GM18870 (cell line): ENCODE measurements around the gene YIF1A.
"Not testable (repeated sequence)": the region's sequence is repeated elsewhere in the genome, so short reads cannot be mapped to it uniquely, and the experiment has no call there.

Source experiments
- ATAC-seq: cut with Tn5 transposase; IDR thresholded peaks from one replicate; pipeline ENCODE4 v1.9.1; 2021; ENCODE audit warnings: moderate library complexity; ENCODE audit not compliant: unreplicated experiment

YIF1A gene

DNA sequence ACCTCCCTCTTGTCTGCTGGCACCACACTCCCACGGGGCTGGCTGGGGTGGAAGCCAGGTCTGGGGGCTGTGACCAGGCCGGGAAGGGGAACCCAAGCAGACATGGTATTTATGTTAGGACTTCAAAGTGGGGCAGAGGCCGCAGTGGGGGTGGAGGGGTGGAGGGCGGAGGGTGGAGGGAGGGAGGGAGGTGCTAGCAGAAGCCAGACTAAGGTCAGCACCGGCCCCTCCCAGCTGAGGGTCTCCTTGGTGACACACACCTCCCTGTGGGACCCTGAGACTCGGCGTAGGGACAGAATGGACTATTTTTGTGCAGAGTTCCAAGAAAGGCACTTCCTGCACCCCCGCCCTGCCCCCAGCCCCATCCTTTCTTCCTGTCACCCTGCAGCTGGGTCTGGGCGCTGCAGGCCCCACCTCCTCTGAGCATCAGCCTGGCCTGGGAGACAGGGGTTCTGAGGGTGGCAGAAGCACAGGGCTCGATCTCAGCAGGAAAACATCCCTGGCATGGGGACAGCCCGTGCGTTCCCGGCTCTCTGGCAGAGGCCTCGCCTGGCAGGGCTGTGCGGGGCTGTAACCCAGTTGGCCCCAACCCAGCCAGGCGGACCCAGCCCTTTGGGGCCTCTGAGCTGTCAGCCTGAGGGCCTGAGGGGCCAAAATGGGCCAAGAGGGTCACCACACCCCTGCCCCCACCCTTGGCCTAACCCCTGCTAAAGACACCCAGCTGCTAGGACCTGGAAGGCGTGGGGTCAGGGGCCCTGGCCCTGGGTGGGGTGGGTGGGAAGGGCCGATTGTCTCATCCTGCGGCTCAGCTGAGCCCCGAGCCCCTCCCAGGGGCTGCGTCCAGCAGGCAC is 37.5 kb upstream of the YIF1A start:
- ATAC-seq, result no peak

DNA sequence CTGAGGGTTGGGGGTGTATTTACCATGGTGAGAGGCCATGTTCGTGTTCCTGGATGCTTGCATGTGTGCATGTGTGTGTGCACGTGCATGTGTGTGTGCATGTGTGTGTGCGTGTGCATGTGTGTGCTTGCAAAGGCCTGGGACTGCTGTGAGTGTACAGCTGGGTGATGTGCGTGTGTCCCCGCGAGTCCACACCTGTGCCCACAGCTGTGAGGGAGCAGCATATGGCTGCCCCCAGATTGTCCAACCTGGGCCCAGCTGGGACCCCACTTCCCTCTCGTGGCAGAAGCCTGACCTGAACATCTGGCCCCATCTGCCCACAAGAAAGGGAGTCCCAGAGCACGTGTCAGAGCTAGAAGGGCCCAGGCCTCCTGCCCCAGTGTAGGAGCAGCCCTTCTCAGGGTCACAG is 36.3 kb upstream of the YIF1A start:
- ATAC-seq, result no peak

DNA sequence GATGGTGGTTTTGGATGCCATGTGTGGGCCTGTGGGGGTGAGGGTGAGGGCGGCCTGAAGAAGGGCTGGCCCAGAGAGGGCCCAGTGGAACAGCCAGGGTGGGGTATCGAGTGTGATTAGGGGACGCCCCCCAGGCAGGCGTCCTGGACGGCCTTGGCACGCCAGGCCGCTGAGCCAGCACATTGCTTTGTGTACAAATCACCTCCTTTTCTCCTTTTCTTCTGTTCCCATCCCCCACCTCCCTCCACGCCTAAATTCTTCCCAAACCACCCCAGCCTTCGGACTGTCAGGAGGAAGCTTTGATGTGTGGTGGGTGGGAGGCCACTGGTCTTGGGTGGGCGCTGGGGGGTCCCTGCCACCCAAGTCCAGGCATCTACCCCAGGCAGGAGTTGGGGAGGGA is 35.7 kb upstream of the YIF1A start:
- no peak for ATAC-seq

DNA sequence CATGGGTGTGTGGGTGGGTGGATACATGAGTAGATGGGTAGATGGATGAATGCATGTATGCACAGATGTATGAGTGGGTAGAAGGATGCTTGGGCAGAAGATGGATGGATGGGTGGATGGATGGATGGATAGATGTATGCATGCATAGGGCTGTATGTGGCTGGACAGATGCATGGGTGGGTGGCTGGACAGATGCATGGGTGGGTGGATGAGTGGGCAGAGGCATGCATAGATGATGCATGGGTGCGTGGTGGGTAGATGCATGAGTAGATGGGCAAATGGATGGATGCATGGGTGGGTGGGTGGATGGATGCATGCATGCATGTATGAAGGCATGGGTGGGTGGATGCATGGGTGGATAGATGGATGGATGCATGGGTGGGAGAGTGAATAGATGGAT is 34.7 kb upstream of the YIF1A start:
- ATAC-seq, result no peak

DNA sequence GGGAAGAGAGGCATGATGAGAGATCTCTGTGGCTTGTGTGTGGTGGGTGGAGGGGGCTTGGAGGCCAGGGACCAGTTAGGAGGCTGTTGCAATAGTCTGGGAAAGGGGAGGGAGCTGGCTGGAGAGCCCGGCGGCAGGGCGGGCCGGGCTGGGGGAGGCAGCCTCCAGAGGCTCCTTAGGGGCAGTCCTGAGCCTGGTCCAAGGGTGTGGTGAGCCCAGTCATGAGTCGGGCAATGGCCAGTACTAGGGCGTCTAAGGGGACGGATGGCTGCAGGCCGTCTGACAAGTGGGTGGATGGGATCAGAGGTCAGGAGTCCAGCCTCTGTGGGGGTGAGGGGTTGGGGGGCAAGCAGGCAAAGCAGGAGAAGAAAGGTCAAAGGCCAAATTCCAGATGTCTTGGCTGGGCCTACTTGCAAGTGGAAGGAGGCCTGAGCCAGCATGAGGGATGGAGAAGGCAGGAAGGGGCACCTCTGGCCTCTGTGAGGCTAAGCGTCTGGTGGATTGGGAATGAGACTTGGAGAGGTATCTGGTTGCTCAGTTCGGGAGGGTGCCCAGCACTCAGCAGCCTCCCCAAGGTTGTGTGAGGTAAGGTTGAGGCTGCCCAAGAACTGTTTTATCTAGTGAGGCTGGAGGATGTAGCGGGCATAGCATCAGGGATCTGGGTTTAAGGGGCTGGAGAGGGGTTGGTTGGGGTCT is 33.9 kb upstream of the YIF1A start:
- ATAC-seq, result no peak

DNA sequence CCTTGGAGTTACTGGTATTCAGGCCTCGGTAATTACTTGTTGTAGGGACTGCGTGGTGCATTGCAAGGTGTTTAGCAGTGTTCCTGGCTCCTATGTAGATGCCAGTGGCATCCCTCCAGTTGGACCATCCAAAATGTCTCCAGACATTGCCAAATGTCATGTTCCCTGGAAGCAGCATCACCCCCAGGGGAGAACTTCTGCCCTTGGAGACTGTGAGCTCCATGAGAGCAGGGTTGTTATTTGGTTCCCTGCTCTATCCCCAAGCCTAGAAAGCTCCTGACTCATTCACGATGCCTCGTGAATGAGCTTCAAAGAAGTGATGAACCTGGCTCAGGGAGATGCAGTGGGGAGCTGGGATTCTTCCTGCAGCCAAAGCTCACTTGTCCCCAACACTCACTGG is 32.7 kb upstream of the YIF1A start:
- ATAC-seq, result no peak

DNA sequence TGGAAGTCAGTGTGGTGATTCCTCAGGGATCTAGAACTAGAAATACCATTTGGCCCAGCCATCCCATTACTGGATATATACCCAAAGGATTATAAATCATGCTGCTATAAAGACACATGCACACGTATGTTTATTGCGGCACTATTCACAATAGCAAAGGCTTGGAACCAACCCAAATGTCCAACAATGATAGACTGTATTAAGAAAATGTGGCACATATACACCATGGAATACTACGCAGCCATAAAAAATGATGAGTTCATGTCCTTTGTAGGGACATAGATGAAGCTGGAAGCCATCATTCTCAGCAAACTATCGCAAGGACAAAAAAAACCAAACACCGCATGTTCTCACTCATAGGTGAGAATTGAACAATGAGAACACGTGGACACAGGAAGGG is 31.8 kb upstream of the YIF1A start:
- ATAC-seq, result not testable (repeated sequence)

DNA sequence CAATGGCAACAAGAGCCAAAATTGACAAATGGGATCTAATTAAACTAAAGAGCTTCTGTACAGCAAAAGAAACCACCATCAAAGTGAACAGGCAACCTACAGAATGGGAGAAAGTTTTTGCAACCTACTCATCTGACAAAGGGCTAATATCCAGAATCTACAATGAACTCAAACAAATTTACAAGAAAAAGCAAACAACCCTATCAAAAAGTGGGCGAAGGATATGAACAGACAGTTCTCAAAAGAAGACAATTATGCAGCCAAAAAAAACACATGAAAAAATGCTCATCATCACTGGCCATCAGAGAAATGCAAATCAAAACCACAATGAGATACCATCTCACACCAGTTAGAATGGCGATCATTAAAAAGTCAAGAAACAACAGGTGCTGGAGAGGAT is 31.3 kb upstream of the YIF1A start:
- not testable (repeated sequence) for ATAC-seq

DNA sequence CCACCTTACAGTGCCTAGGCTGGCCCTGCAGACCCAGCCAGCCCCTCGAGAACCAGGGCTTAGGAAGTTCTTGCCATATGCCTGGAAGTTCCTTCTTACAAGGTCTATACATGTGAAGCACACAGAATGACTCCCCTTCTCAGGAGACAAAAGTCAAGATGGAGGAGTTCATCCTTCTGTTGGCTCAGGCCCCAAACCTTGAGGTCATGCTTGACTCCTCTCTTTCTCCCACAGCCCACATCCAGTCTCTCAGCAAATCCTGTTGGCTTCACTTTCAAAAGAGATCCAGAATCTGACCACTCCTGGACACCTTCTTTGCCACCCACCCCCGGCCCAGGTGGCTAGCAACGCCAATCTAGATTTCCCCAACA is 29.6 kb upstream of the YIF1A start:
- ATAC-seq, result no peak

DNA sequence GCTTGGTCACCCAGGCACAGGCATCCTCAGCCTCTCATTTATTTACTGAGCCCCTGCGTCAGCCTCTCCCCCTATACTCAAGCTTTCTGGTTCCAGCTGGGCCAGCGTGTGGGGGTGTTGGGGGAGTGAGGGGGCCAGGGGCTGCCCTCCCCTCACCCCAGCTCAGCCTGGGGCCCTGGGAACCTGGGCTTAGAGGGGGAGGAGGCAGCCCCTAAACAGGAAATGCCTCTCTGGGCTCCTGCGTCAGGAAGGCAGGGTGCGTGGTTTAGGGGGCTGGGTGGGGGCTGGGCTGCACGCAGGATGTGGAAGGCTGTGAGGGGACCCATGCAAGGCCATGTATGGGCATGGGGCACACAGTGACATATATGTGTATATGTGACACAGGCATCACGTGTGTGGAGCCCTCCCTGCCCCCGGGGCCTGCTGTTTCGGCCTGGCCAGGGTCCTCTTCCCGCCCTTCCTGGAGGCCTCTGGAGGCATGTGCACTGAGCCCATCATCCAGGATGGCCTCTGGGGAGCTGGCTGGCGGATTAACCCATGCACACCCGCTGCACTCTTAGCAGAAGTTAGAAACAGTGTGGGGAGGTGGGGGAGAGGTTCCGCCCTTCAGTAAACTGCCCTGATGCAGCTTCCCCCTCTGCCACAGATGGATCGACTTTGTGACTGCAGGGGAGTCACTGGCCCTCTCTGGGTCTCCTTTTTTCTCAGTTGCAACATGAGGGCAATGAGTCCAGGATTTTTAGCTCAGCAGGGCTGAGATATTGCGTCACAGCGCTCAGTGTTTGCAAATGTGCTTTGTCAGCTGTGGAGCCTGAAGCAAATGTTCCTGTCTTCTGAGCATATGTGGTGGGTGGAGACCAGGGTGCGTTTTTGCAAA is 29.0 kb upstream of the YIF1A start:
- ATAC-seq, result no peak

DNA sequence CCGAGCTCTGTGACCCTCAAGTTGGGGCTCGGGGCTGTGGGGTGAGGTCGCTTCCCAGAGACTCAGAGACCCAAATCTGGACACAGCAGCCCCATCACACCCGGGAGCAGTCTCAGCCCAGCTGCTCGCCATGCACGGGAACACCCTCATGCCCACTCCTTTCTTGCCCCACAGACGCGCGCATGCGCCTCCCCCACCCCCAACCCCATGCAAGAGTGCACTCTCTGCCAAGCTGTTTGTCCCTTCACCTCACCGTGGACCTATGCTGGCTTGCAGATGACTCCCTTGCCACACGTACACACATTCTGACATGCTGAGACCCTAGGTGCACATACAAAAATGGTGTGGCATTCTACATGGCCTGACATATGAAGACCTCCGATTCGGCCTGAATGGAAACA is 28.4 kb upstream of the YIF1A start:
- no peak for ATAC-seq

DNA sequence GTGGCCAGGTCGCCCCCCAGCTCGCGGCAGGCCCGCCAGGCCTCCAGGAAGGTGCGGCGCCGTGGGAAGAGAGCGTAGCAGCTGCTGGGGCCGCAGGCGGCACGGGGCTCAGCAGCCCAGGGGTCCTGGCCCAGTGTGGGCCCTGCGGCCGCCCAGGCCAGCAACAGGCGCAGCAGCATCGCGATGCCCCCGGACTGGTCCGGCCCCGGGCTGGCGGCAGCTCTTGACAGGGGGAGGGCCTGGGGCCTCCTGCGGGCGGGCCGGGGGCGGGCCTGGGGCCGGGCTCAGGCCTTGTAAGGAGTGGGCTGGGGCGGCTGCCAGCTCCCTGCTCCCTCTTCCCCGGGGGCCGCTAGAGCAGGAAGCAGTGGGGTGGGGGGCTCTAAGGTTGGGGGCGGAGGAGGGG is 27.9 kb upstream of the YIF1A start, which contains the start of gene CD248:
CD248 (minus strand) TSS at position 196 of the 403 bp plus-strand sequence; CDS start at position 179, 17 bp downstream.
- no peak for ATAC-seq

DNA sequence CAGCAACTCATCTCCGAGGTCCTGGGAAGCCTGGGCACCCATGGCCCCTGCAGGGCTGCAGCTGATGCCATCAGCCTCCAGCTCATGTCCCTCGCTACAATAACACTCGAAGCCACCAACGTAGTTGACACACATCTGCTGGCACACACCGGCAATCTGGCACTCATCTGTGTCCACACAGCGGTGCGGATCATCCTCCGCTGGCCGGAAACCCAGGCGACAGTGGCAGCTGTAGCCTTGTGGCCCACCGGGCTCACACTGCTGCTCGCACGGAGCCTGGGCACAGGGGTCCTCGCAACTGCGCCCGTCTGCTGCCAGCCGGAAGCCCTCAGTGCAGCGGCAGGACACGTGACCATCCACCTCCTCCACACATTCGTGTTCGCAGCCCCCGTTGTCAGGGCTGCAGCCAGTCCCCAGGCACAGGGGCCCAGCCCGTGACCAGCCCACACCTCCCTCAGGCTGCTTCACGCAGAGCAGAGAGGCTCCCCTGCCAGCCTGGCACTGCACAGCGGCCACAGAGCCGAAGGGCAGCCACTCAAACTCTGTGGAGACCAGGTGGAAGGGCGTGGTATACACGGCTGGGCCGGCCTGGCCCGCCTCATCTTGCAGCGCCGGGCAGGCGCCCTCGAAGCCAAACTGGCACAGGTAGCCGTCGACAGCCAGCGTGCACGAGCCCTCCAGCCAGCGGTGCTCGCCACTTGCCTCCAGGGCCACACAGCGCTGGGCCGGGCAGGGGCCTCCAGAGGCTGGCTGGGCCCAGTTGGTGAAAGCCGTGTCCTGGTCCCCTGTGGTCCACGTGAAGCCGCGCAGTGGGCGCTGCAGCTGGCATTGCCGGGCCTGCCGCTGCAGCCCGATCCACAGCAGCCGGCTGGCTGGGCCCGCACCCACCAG is 27.2 kb upstream of the YIF1A start:
- no peak for ATAC-seq

DNA sequence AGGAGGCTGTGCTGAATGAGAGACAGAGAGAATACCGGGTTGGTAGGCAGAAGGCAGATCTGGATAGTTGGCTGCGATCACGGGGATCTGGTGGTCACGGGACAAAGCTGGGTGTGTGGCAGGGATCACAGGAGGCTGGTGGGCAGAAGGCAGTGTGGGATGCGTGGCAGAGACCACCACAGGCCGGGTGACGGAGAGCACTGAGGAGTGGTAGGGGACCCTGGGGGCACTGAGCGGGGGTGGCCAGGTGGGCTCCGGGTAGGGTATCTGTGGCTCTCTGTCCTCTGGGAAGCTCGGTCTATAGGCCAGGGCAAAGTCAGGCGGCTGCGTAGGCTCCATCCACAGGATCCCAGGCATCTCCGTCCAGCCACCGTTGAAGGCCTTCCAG is 26.5 kb upstream of the YIF1A start:
- no peak for ATAC-seq

DNA sequence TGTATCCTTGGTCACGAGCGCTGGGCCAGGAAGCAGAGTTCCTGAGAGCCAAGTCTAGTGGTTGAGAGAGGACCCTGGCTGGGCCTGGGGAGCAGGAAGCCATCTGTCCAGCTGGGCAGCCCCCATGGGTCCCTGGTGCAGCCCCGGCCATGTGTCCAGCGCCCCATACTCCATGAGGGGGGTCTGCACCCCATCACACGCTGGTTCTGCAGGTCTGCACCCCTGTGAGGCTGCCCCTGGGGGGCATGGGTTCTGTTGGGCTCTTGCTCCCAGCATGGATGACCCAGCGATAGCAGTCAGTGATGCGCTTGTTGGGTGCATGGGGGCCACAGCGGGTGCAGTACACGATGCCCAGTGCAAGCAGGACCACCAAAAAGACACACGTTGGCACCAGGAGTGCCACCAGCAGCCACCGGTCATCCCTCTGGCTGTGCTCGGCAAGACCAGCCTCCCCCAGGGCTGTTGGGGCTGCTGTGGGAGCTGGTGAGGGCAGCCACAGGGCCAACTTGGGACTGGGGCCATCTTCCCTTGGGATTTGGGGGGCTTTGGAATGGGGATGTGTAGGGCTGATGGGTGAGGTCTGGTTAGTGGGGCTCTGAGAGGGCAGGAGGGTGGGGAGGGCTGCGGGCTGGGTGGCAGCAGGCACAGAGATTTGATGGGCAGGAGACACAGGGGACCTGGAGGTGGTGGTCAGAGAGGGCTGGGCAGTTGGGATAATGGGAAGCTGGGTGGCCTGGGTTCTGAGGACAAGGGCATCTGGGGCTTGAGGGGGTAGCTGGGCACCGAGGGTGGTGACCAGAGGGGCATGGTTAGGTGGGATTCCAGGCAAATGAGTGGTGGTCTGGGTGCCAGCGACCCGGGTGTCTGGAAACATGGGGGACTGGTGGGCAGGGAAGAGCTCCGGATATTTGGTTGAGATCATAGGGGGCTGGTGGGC is 25.9 kb upstream of the YIF1A start:
- ATAC-seq, result no peak

DNA sequence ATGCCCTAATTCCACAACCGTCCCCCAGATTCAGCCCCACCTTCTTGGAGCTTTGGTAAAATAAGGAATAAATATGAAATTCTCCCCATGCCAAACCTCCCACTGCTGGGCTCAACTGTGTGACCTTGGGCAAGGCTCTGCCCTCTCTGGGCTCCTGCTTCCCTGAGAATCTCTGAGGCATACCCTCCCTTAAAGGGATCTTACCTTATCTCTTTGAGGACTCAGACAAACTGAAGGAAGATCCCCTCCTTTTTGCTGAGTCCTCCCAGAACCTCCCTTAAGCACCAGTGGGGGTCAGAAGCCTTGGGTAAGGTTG is 25.2 kb upstream of the YIF1A start:
- ATAC-seq, result no peak

DNA sequence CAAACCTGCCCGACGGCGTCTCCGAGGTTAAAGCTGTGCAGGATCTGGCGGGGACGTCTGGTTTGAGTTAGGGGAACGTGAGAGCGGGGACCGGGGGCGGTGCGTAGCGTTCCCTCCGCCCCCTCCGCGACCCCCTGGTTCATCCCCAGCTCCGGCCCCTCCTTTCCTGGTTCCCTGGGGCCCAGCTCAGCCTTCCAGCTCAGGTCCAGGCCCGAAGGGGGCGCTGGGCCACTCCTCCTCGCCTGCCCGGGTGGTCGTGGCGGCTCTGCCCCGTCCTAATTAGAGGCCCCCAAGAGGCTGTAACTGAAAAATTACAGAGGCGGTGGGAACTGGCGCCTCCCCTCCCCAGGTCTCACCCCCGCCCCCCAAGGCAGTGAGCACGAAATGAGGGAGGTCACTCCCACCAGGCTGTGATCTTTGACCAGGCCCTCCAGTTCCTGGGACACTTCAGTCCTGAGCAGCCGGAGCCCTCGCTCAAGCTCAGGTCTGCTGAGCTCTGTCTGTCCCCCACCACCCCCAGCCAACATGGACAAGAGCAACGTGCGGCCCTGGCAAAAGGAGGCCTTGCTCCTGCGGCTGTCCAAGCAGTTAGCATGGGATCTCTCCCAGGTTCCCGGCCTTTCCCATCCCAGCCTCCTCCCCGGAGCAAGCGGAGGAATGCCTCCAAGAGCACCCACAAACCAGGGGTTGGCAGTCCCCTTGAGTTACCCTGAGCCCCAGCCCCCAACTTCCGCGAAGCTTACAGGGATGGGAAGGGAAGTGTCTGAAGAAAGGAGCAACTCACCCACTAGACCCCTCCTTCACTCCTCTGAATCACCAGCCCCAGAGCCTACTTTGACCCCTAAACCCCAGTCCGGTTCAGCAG is 24.6 kb upstream of the YIF1A start:
- no peak for ATAC-seq

DNA sequence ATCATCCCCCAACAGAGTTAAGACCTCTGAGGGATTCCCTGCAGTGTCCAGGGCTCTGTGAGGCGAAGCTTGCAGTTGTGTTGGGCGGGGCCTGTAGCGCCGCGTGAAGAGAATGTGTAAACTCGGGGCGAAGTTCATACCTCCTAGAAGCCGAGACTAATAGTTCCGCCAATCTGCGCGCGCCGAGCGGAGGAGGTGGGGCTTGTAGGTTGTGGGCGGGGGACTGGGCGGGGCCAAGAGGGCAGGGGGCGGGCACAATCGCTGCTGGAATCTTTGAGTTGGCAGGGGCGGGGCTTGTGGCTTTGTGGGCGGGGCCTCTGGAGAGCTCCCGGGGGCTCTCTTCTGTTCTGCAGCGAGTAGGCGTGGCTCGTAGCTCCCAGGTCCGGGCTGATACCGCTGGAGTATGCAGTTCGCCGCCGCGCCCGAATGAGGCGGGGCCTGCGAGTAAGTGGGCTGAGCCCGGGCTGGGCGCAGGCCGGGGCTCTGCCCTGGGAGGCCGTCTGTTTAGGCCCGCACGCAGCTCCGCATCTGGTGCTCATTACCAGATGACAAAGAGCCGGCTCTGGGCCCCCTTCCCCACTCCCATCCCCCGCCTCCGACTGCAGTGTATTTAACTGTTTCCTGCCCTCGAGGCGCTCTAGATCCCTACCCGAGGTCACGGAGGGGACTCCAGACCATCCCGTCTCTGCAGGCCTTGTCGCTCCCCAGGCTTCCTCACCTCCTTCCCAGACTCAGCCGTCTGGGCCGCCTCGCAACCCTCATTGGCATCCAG is 23.8 kb upstream of the YIF1A start:
- peak; percentile 41 for ATAC-seq
